HepG2 (cell line): ENCODE data around the gene RHBDD3. TPM values are rescaled to one million over a fixed set of nuclear protein-coding genes. Genes with fewer than 3 reads are reported as not detected.

ENCODE experiments used
- BATF2 ChIP-seq: sonication (generic); formaldehyde crosslinking; IDR thresholded peaks from 2 replicates; pipeline ENCODE4 v1.8.0; 2022; ENCODE audit warnings: mild to moderate bottlenecking, missing genetic modification reagents, moderate library complexity
- CTCF ChIP-seq: sonication (generic); formaldehyde crosslinking; IDR thresholded peaks from 2 replicates; pipeline ENCODE4 v1.5.0; 2020; ENCODE audit warnings: mild to moderate bottlenecking, missing genetic modification reagents, moderate library complexity
- FOXA1 ChIP-seq, 2 experiments: fragments of 450-650 bp in 1 of 2; sonication (generic) in 1 of 2; formaldehyde crosslinking in 1 of 2; IDR thresholded peaks; 2 replicates each; pipeline versions ENCODE4 v1.4.0 to v1.6.1; 2016 to 2020; ENCODE audit warnings: missing genetic modification reagents in 1 of 2
- HNRNPK ChIP-seq: fragments of 200-400 bp; formaldehyde crosslinking; IDR thresholded peaks from 2 replicates; pipeline ENCODE4 v1.6.1; 2018; ENCODE audit warnings: low read length, low read depth, moderate library complexity, mild to moderate bottlenecking; ENCODE audit not compliant: poor library complexity, severe bottlenecking
- KLF13 ChIP-seq: sonication (generic); formaldehyde crosslinking; IDR thresholded peaks from 2 replicates; pipeline ENCODE4 v1.4.0; 2020; ENCODE audit warnings: mild to moderate bottlenecking, missing genetic modification reagents
- LRRFIP1 ChIP-seq: sonication (generic); formaldehyde crosslinking; conservative IDR thresholded peaks from 2 replicates; pipeline ENCODE4 v1.4.0; 2020; ENCODE audit warnings: missing genetic modification reagents
- MEIS1 ChIP-seq: sonication (generic); formaldehyde crosslinking; IDR thresholded peaks from 2 replicates; pipeline ENCODE4 v1.9.0; 2021; ENCODE audit warnings: mild to moderate bottlenecking, missing genetic modification reagents, moderate library complexity, borderline replicate concordance
- NR2F1 ChIP-seq, 2 experiments: fragments of 450-650 bp in 1 of 2; formaldehyde crosslinking in 1 of 2; IDR thresholded peaks; 2 replicates each; pipeline versions ENCODE4 v1.5.0 to v1.6.1; 2016 to 2020; ENCODE audit warnings: mild to moderate bottlenecking in 1 of 2, missing compliant biosample characterization in 1 of 2, missing genetic modification reagents in 1 of 2, moderate library complexity in 1 of 2
- RFX5 ChIP-seq: IDR thresholded peaks from 2 replicates; pipeline ENCODE4 v1.6.1; 2011; ENCODE audit warnings: low read depth, low read length, improper control_type of control experiment
- RNF219 ChIP-seq: sonication (generic); formaldehyde crosslinking; IDR thresholded peaks from 2 replicates; pipeline ENCODE4 v1.5.0; 2020; ENCODE audit warnings: mild to moderate bottlenecking, missing genetic modification reagents
- SMAD3 ChIP-seq: sonication (generic); formaldehyde crosslinking; IDR thresholded peaks from 2 replicates; pipeline ENCODE4 v1.4.0; 2020; ENCODE audit warnings: missing genetic modification reagents
- TBX2 ChIP-seq: sonication (generic); formaldehyde crosslinking; IDR thresholded peaks from 2 replicates; pipeline ENCODE4 v1.5.0; 2020; ENCODE audit warnings: missing genetic modification reagents, mild to moderate bottlenecking, borderline replicate concordance
- ZFP36L1 ChIP-seq: sonication (generic); formaldehyde crosslinking; IDR thresholded peaks from 2 replicates; pipeline ENCODE4 v1.8.0; 2022; ENCODE audit warnings: mild to moderate bottlenecking, missing genetic modification reagents, moderate library complexity
- ZNF281 ChIP-seq: sonication (generic); formaldehyde crosslinking; IDR thresholded peaks from 2 replicates; pipeline ENCODE4 v1.4.0; 2020; ENCODE audit warnings: missing genetic modification reagents, borderline replicate concordance
- ZNF552 ChIP-seq: sonication (generic); formaldehyde crosslinking; IDR thresholded peaks from 2 replicates; pipeline ENCODE4 v1.9.0; 2022; ENCODE audit warnings: missing genetic modification reagents, mild to moderate bottlenecking, borderline replicate concordance
- ZNF660 ChIP-seq: sonication (generic); formaldehyde crosslinking; IDR thresholded peaks from 2 replicates; pipeline ENCODE4 v1.5.1; 2020; ENCODE audit warnings: mild to moderate bottlenecking, low read depth, missing genetic modification reagents, borderline replicate concordance
- polyA plus RNA-seq, 8 experiments: library from polyadenylated mRNA; depleted of rRNA in 3 of 8; stranded (reverse) in 7 of 8; unstranded in 1 of 8; fragments of >200 nt; fragmentation: Illumina TruSeq in 4 of 8; extraction: Trizol in 4 of 8; gene quantifications; 2 replicates each; pipeline versions ENCODE4 v1.2.1 to v1.2.3, GENCODE V29; 2011 to 2016; ENCODE audit warnings: low read depth in 4 of 8, missing spikeins in 1 of 8, mixed read lengths in 1 of 8; ENCODE audit not compliant: insufficient read depth in 1 of 8
- total RNA-seq, 5 experiments: library from RNA; depleted of rRNA; stranded (reverse); fragments of >200 nt; fragmentation: Illumina TruSeq; extraction: Trizol; gene quantifications; 2 replicates each; pipeline ENCODE4 v1.2.3, GENCODE V29; 2016; ENCODE audit warnings: low read depth in 1 of 5

Gene RHBDD3
- total and polyA plus RNA-seq, 2 of the 13 experiments (the other 11 are each of a cell fraction or from before 2014, with no cell fraction given): 12.1 to 26.7 TPM

GRCh38 chr22:29269731-29270474 is 2.1 kb upstream of the RHBDD3 start (continued):
- TF ChIP-seq ZNF281 (no peak), RFX5 (no peak), TBX2 (CRISPR knock-in tag) (peak; percentile 30; the same call in 1 of the 2 replicates), ZFP36L1 (CRISPR knock-in tag) (no peak), HNRNPK (no peak), KLF13 (no peak), BATF2 (CRISPR knock-in tag) (no peak), LRRFIP1 (CRISPR knock-in tag) (no peak), FOXA1 (IDR thresholded peaks at IDR 0.05) (no peak), FOXA1 (CRISPR knock-in tag; IDR thresholded peaks at IDR 0.05) (peak; percentile 65), MEIS1 (CRISPR knock-in tag) (no peak), ZNF552 (no peak), SMAD3 (0 out of 2 replicates have a peak, but pooled peaks have one; percentile 21), CTCF (no peak), NR2F1 (CRISPR knock-in tag; IDR thresholded peaks at IDR 0.05) (no peak), RNF219 (CRISPR knock-in tag) (no peak), ZNF660 (CRISPR knock-in tag) (no peak)
